ENCODE measurements around the gene IFNA7. TPM values are rescaled to one million over a fixed set of nuclear protein-coding genes. Genes with fewer than 3 reads are reported as not detected.
"Not testable (repeated sequence)": the region's sequence is repeated elsewhere in the genome, so short reads cannot be mapped to it uniquely, and the experiment has no call there.

Gene IFNA7
- total RNA-seq, 1 experiment from 2014 or later: not detected

DNA sequence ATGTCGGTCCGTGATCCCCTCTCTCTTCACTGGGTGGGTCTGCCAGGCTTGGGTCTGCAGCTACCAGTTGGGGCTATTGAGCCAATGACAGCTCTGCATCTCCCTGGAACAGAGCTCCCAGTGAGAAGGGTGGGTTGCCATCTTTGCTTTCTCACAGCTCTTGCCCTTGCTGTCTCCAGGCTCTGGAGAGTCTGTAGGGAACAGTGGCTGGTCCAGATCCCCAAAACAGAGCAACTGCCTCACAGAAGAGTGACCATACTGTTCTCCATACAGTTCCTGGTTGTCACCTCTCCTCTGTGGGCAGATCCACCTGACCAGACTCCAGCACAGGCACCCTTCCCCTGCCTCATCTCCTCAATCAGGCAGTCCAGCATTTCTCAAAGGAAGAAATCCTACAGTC lies 31.3 kb upstream of the IFNA7 start:
- TF ChIP-seq, protein P1, sequence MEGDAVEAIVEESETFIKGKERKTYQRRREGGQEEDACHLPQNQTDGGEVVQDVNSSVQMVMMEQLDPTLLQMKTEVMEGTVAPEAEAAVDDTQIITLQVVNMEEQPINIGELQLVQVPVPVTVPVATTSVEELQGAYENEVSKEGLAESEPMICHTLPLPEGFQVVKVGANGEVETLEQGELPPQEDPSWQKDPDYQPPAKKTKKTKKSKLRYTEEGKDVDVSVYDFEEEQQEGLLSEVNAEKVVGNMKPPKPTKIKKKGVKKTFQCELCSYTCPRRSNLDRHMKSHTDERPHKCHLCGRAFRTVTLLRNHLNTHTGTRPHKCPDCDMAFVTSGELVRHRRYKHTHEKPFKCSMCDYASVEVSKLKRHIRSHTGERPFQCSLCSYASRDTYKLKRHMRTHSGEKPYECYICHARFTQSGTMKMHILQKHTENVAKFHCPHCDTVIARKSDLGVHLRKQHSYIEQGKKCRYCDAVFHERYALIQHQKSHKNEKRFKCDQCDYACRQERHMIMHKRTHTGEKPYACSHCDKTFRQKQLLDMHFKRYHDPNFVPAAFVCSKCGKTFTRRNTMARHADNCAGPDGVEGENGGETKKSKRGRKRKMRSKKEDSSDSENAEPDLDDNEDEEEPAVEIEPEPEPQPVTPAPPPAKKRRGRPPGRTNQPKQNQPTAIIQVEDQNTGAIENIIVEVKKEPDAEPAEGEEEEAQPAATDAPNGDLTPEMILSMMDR (IDR thresholded peaks at IDR 0.05; ENCODE audit: unreplicated experiment): no peak
- intact Hi-C loops (cut with micrococcal nuclease): no loop called here
- peaks cover 26% of the 10 kb centered on the region for H3K27me3 Mint-ChIP-seq (ENCODE audit: insufficient read depth, unreplicated experiment)
- POLR2A ChIA-PET: no interaction called here
- CTCF ChIA-PET: no interaction called here
- H3K27ac Mint-ChIP-seq (ENCODE audit: low read depth, unreplicated experiment): no peak overlapping the region
- BruUV-seq (replicated peaks): no TSS peak
- no peaks in the 10 kb centered on the region for H3K36me3 Mint-ChIP-seq (ENCODE audit: insufficient read depth, unreplicated experiment)
- H3K4me3 Mint-ChIP-seq (ENCODE audit: unreplicated experiment): no peak overlapping the region
- no peak for DNase-seq (ENCODE audit: unreplicated experiment)
- H3K4me1 Mint-ChIP-seq (ENCODE audit: insufficient read depth, unreplicated experiment): peaks cover 5% of the 10 kb centered on the region
- no peaks in the 10 kb centered on the region for H3K9me3 Mint-ChIP-seq (ENCODE audit: unreplicated experiment)

DNA sequence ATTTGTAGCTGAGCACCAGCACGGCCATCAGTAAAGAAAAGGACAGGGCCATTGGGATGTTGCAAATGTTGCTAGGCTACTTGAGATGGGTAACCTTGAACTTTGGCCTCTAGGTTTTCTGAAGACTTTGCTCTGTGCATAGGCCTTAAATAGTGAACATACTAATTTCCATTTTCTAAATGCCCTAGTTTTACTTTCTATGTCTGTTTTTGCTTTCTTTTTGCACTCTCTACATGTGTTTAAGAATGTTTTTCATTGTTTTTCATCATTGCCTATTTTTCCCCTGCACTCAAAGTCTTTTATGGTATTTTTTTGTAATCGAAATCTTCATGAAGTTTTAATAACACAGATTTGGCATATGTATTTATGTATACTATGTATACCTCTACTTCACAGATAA lies 26.1 kb upstream of the IFNA7 start, which contains the start of gene IFNA17:
Gene IFNA17 (minus strand): TSS at position 101 of the 400 bp plus-strand sequence. CDS start 49 bp downstream, at position 52.
- Mint-ChIP-seq H3K36me3 (ENCODE audit: insufficient read depth, unreplicated experiment) (no peaks in the 10 kb centered on the region), H3K27me3 (ENCODE audit: insufficient read depth, unreplicated experiment) (peaks cover 47% of the 10 kb centered on the region), H3K4me3 (ENCODE audit: unreplicated experiment) (no peak within 1 kb of the TSS), H3K27ac (ENCODE audit: low read depth, unreplicated experiment) (no peak within 1 kb of the TSS), H3K9me3 (ENCODE audit: unreplicated experiment) (no peaks in the 10 kb centered on the region), H3K4me1 (ENCODE audit: insufficient read depth, unreplicated experiment) (no peaks in the 10 kb centered on the region)
- BruUV-seq (replicated peaks): no TSS peak
- intact Hi-C loops (cut with micrococcal nuclease): no loop called here
- CTCF ChIA-PET: no interaction called here
- DNase-seq (ENCODE audit: unreplicated experiment): no peak
- POLR2A ChIA-PET: no interaction called here
- TF ChIP-seq, protein P1 (IDR thresholded peaks at IDR 0.05; ENCODE audit: unreplicated experiment): no peak

DNA sequence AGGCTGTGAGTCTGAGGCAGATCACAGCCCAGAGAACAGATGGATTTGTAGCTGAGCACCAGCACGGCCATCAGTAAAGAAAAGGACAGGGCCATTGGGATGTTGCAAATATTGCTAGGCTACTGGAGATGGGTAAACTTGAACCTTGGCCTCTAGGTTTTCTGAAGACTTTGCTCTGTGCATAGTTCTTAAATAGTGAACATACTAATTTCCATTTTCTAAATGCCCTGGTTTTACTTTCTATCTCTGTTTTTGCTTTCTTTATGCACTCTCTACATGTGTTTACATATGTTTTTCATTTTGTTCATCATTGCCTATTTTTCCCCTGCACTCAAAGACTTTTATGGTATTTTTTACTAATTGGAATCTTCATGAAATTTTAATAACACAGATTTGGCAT lies 15.2 kb upstream of the IFNA7 start, which contains the start of gene IFNA16:
Gene IFNA16 (minus strand): TSS at position 101 of the 400 bp plus-strand sequence. CDS start 6 bp downstream, at position 95.
- H3K36me3 Mint-ChIP-seq (ENCODE audit: insufficient read depth, unreplicated experiment); H3K27ac Mint-ChIP-seq (ENCODE audit: low read depth, unreplicated experiment); H3K9me3 Mint-ChIP-seq (ENCODE audit: unreplicated experiment); H3K4me3 Mint-ChIP-seq (ENCODE audit: unreplicated experiment); H3K4me1 Mint-ChIP-seq (ENCODE audit: insufficient read depth, unreplicated experiment); POLR2A ChIA-PET; intact Hi-C loops (cut with micrococcal nuclease); DNase-seq (ENCODE audit: unreplicated experiment); BruUV-seq (replicated peaks): not testable (repeated sequence)
- peaks cover 36% of the 10 kb centered on the region for H3K27me3 Mint-ChIP-seq (ENCODE audit: insufficient read depth, unreplicated experiment)
- CTCF ChIA-PET: interaction anchor here (0.7 kb wide), 1 partner anchor 36 kb away, joined by 3 read pairs; no protein-coding TSS in a partner anchor

DNA sequence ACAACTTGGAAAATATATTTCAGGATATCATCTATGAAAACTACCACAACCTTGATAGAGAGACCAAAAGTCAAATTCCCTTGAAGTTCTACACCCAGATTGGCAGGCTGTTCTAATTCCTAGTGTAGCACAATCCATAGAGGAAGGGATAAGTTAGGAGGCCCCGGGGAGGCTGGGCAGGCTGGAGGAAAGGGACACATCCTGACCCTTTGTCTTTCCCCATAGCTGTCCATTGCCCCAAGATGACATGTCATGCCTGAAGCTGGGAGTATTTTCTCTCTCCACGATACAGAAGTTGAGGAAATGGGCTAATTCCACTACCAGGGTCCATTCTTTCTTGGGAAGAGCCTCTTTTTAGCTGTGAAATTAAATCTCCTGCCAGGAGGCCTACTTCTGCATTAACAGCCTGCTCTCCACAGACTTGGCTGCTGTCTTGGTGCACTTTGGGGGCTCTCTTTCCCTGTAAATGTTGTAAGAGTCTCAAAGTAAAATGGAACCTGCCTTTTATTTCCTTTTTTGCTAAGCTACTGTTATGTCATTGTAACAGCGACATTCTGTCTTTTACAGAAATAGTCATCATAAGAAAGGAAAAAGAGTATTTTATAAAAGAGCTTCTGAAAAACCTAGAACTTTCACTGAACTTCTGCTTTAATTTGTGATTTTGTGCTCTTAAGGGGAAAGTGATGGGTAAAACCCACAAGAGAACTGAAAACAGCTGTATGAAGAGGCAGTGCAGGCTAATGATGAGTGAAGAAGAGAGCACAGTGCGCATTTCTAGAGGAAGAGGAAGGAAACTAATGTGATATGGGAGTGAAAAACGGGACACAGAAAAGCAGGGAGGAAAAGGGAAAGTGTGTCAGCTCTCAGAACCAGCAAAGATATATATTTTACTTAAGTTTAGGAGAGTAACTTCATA lies 11.7 kb upstream of the IFNA7 start:
- CTCF ChIA-PET: interaction anchor here (0.7 to 1.1 kb wide), 2 partner anchors 22 to 34 kb away, joined by 3 read pairs; no protein-coding TSS in a partner anchor
- H3K27ac Mint-ChIP-seq (ENCODE audit: low read depth, unreplicated experiment); H3K9me3 Mint-ChIP-seq (ENCODE audit: unreplicated experiment); BruUV-seq (replicated peaks); intact Hi-C loops (cut with micrococcal nuclease); H3K36me3 Mint-ChIP-seq (ENCODE audit: insufficient read depth, unreplicated experiment); H3K4me3 Mint-ChIP-seq (ENCODE audit: unreplicated experiment); POLR2A ChIA-PET; H3K4me1 Mint-ChIP-seq (ENCODE audit: insufficient read depth, unreplicated experiment): not testable (repeated sequence)
- peak; percentile 3 for DNase-seq (ENCODE audit: unreplicated experiment)
- TF ChIP-seq, protein P1 (IDR thresholded peaks at IDR 0.05; ENCODE audit: unreplicated experiment): peak; percentile 17
- H3K27me3 Mint-ChIP-seq (ENCODE audit: insufficient read depth, unreplicated experiment): peaks cover 15% of the 10 kb centered on the region

DNA sequence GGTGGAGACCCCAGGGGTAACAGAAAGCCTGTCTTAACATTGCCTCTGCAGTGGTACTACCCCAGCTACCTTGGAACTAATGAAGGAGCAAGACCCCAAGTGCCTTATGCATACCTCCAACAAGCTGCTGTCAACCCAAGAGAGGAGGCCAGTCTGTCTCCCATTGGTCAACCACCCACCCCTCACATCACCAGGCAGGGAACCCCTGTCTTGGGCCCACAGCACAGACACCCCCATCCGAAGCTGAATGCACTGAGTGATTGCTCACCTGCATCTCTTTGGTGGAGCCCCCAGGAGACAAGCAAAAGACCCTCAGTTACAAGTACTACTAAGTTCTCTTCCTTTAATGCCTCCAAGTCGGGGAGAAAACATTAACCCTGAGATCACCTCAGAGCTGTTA lies 10.2 kb upstream of the IFNA7 start:
- peaks cover 13% of the 10 kb centered on the region for H3K27me3 Mint-ChIP-seq (ENCODE audit: insufficient read depth, unreplicated experiment)
- intact Hi-C loops (cut with micrococcal nuclease); H3K4me3 Mint-ChIP-seq (ENCODE audit: unreplicated experiment); H3K27ac Mint-ChIP-seq (ENCODE audit: low read depth, unreplicated experiment); POLR2A ChIA-PET; DNase-seq (ENCODE audit: unreplicated experiment); H3K4me1 Mint-ChIP-seq (ENCODE audit: insufficient read depth, unreplicated experiment); H3K36me3 Mint-ChIP-seq (ENCODE audit: insufficient read depth, unreplicated experiment); BruUV-seq (replicated peaks); H3K9me3 Mint-ChIP-seq (ENCODE audit: unreplicated experiment): not testable (repeated sequence)
- CTCF ChIA-PET: interaction anchor here (0.6 kb wide), 1 partner anchor 17 kb away, joined by 4 read pairs; no protein-coding TSS in a partner anchor

DNA sequence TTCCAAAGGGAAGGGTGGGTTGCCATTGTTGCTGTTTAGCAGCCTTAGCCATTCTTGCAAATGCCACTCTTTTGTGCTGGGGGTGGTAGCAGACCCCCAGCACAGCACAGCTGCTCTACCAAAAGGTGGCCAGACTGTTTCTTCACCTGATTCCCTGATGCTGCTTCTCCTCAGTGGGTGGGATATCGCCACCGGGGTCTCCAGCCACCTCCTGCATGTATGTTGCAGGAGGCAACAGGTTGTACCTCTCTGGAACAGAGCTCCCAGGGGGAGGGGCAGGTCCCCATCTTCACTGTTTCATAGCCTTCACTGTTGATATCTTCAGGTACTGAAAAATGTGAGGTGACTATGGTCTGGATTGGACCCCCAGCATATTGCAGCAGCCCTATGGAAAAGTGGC lies 8.8 kb upstream of the IFNA7 start:
- H3K27ac Mint-ChIP-seq (ENCODE audit: low read depth, unreplicated experiment); CTCF ChIA-PET; DNase-seq (ENCODE audit: unreplicated experiment); H3K4me1 Mint-ChIP-seq (ENCODE audit: insufficient read depth, unreplicated experiment); BruUV-seq (replicated peaks); POLR2A ChIA-PET; H3K4me3 Mint-ChIP-seq (ENCODE audit: unreplicated experiment); intact Hi-C loops (cut with micrococcal nuclease); H3K9me3 Mint-ChIP-seq (ENCODE audit: unreplicated experiment); H3K36me3 Mint-ChIP-seq (ENCODE audit: insufficient read depth, unreplicated experiment): not testable (repeated sequence)
- H3K27me3 Mint-ChIP-seq (ENCODE audit: insufficient read depth, unreplicated experiment): peaks cover 11% of the 10 kb centered on the region

Measured in MCF 10A (cell line).